Stimulated activated naive CD4-positive, alpha-beta T cell treated with Interleukin-2 at 50 U/mL for 16 hours (primary cell): ENCODE measurements around the gene EPM2A.

Experiments used
- DNase-seq: peaks from one replicate; lab custom pipeline; 2025; lab: John Stamatoyannopoulos, UW

Gene EPM2A

DNA sequence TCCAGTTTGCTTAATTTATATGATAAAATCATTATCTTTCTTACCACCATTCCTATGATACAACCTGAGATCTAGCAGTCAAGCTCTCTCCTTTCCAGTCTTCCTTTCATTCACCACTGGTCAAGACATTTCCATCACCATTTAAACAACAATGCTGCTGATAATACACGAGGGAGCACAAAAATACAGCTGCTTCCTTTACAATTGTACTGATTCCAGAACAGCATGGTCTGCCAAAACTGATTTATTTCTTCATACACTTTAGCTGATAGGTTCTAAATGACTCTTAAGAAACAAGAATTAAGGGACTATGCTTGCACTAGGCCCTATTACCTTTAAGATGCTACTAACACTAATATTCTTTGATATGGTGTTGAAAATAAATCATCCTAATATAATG is 65.0 kb downstream of the EPM2A start:
- no peak for DNase-seq

GRCh38 chr6:145669627-145670034 is 65.7 kb downstream of the EPM2A start:
- DNase-seq = no peak

- DNase-seq = no peak
These were observed 66.5 kb downstream of the EPM2A start for GRCh38 chr6:145668844-145669243.

GRCh38 chr6:145660676-145661075 is 74.6 kb downstream of the EPM2A start:
- DNase-seq = no peak

- DNase-seq = no peak
These were observed 79.2 kb downstream of the EPM2A start for GRCh38 chr6:145656128-145656527.

DNA sequence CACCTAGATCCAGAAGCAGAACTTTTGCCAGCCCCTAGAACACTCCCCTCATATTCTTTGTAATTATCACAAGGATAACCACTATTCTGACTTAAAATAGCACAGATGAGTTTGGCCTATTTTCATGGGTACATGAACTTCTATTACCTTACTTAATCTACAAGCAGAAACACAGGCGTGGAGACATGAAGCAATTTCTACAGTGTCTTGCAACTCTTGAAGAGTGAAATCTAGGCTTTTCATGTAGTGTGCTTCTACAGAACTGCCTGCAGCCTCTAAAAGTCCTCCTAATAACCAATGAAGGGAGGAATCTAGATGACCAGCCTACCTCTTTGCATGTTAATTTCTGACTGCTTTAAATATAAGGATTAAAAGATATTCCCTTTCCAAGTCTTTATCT is 82.7 kb downstream of the EPM2A start:
- no peak for DNase-seq

DNA sequence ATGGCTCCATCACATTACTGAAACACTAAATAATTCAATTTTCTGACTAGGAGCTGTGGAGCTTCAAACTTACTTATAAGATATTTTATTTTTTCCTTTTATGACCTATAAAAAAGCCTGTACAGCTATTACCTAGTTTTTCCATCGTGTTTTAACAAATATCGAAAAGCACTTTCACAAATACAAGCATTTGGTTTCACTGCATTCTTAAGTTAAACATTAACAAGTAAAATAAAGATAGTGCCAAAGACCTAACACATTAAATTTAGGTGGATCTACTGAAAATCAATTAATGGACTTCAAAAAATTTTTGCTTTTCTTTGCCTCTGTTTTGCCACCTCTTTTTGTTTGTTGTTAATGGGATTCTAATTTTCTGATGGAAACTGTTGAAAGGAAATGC is 83.3 kb downstream of the EPM2A start:
- no peak for DNase-seq

GRCh38 chr6:145648149-145648548 is 87.2 kb downstream of the EPM2A start:
- DNase-seq = no peak

DNA sequence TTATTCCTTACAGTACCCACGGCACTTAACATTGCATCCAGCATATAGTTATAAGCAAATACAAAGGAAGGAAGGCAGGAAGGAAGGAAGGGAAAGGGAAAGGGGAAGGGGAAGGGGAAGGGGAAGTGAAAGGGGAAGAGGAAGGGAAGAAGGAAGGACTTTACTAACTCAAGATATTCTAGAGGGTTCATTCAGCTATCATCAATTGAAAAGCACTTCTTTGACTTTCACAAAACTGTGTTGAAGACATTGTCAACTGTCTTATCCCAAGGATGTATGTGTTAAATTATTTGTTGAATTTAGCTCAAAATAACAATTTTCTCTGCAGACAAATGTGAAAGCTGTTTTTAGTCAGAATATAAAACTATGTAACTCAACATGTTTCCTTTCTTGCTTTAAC is 87.7 kb downstream of the EPM2A start:
- DNase-seq = no peak

GRCh38 chr6:145643760-145644159 is 91.6 kb downstream of the EPM2A start:
- DNase-seq = no peak

DNA sequence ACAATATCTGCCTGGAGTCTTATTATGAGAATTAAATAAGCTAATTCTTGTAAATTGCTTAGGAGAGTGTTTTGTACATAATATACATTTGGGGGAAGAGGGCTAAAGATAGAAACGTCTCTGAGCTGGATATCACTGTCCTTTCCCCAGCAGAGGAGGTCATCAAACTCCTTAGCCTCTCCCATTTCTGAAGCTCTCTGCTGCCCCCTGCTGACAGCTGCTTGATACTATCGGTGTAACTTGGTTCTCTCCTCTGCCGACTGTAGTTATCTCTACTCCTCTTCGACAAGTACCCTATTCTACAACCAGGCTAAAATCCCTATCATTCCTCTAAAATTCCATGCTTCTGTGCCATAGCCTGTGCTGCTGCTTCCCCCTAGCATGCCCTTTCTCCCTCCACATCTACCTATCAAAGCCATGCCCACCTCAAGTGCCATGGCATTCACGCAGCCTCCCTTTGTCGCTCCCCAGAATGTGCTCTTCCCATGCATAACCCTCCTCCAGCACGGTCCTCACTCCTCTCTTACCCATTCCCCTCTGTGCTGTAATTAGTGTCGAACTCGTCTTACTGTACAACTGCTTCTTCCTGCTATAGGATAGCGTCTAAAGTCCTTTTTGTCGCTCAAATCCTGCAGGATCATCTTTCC is 101.2 kb downstream of the EPM2A start:
- peak; percentile 67 for DNase-seq

DNA sequence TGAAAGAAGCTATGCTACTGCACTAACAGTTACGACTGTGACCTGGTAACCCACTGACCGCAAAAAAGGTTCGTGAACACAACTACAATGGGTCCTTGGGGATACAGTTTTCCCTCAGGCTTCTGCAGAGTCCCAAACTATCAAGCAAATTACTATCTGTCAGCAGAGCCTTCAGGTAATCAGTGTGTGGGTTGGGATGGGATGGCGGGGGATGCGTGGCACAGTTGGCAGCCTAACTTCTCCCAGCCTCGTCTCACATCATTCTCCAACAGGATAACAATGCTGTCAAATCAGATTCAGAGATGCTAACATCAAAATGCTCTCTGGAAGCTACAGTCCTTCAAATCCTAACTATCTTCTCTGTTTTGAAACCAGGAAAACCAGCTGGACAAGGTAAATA is 102.3 kb downstream of the EPM2A start:
- DNase-seq = no peak

GRCh38 chr6:145631374-145631773 is 103.9 kb downstream of the EPM2A start:
- no peak for DNase-seq

GRCh38 chr6:145630598-145630997 is 104.7 kb downstream of the EPM2A start:
- no peak for DNase-seq

DNA sequence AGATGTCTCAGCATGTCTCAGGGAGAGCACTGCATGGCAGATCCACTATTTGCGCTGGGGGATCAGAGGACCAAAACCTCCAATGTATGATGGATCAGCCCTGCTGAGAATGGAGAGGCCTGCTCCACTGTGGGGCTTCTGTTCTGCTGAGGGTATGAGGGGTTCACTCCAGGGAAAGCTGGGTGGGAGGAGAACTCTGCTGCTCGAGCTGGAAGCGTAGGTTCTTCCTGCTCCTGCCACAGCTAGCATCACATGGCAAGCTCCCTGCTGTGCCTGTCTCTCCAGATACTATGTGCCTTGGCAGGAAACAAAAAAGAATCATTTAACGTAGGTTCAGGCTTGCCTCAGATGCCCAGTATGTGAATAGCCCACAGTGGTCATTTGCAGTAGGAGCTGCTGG is 105.8 kb downstream of the EPM2A start:
- no peak for DNase-seq

DNA sequence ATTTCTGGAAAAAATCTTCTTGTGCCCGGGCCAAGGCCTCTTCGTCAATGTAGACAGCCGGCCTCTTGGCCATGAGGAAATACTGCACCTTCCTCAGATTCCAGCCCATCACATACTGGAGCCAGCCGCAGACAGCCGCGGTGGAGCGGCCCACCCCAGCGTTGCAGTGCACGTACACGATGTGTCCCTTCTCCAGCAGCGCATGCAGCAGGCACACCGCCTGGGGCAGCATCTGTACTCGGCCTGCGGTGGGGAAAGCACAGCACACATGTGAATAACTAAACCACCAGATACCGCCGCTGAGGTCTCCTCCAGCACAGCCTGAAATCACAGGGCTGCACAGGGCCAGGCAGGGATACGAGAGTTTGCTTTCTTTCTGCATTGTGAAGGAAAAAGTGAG is 107.9 kb downstream of the EPM2A start:
- DNase-seq = no peak

DNA sequence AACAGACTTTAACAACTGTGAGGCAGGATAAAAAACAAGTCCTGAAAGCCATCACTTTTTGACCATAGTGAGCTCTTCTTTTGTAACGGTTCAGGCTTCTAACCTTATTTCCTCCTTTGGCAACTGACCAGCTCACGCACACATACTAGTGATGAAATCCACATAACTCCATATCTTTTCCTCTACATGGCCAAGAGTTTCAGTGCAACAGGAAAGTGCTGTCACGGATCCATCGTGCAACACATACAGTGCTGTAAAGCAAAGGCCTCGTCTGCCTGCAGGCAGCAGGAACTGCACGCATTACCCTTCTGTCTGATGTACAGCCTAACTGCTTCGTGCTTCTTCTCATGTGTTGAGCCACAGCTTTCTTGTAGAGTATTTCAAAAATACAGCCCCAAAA is 108.5 kb downstream of the EPM2A start:
- no peak for DNase-seq

DNA sequence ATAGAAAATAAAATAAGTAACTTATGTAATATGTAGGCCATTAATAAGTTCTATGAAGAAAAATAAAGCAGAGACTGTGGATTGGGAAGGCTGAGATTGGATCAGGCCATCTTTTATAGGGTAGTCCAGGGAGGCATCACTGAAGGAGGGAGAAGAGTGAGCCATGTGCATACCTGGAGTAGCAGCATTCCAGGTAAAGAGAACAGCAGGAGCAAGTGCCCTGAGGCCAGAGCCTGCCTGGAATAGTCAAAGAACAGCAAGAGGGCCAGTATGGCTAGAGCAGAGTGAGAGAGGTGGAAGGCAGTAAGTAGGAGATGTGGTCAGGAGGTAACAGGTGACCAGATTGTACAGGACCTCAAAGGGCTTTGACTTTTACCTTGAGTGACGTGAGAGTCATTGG is 112.1 kb downstream of the EPM2A start:
- DNase-seq = no peak

- DNase-seq = no peak
These were observed 113.5 kb downstream of the EPM2A start for GRCh38 chr6:145621776-145622175.

GRCh38 chr6:145620088-145620487 is 115.2 kb downstream of the EPM2A start:
- DNase-seq = no peak

DNA sequence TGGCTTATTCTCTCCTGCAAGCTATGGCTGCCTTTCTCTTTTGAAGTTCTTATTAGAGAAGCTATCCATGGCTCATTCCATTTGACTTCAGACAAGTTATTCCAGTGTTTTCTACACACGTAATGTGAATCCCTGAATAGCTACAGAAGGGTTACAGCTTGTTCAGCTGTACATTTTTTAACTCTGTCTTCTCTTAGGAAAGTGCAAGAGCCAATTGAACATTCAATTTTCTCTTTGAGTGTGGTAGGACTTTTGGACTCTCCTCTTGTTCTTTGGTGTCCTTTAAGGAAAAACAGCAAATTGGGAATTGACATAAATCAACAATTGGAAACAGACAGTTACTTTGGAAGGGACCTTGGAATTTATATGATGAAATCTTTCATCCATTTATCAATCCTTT is 125.8 kb downstream of the EPM2A start:
- no peak for DNase-seq

DNA sequence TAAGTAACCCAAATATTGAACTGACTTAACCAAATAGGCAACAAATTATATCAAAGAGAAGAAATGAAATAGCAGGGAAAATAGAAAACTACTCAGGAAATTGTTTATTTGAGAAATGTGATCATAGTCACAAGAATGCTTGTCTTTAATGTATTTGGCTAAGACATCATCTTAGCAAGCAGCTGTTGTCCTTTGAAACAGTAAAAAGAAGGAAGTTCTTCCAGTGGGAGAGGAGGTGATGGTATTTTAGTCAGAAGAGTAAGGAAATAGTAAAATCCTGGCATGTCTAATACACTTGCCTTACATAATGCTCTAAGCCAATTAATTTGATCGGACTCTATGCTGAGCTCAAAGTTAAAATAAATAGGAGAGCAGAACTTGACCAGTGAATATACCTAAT is 126.5 kb downstream of the EPM2A start:
- no peak for DNase-seq

GRCh38 chr6:145603991-145604390 is 131.3 kb downstream of the EPM2A start:
- no peak for DNase-seq

- no peak for DNase-seq
These were observed 131.9 kb downstream of the EPM2A start for GRCh38 chr6:145603424-145603833.
